HG03108 (cell line): ENCODE measurements around the gene ASB10.

Experiments used
- ATAC-seq: cut with Tn5 transposase; IDR thresholded peaks from one replicate; pipeline ENCODE4 v1.9.1; 2021; ENCODE audit warnings: moderate library complexity; ENCODE audit not compliant: unreplicated experiment

Gene ASB10

DNA sequence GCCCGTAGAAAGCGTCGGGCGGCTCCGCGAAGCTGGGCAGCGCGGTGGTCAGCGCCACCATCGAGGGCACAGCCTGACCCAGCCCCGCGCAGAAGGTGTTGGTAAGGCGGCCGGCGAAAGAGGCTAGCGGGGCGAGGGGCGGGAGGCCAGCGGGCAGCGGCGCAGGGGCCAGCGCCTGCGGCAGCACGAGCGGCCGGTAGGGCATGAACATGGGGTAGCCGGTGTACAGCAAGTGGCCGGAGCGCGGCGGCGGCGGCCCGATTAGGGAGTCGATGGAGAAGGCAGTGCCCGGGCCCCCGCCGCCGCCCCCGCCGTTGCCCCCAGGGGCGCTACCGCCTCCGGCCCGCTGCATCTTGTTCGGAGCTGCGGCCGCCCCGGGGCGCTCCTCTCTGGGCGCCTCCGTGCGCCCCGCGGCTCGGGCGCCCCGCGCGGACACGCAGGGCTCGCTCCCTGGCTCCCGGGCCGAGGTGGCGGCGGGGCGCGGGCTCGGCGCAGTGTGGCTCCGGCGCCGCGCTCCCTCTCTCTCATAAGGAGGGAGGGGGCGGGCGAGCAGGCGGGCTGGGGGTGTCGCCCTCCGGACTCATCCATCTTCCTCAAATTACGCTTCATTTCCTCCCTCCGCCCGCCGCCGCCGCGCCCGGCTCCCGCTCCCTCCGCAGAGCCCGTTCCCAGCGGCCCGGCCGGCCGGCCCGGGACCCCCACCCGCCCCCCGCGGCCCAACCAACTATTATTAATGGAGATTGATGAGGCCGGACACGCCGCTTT is 19.7 kb downstream of the ASB10 start, which contains the start of gene GBX1:
TSS of gene GBX1 (minus strand) at position 498 of the 765 bp plus-strand sequence. CDS start at position 352, 146 bp downstream.
- no peak for ATAC-seq

DNA sequence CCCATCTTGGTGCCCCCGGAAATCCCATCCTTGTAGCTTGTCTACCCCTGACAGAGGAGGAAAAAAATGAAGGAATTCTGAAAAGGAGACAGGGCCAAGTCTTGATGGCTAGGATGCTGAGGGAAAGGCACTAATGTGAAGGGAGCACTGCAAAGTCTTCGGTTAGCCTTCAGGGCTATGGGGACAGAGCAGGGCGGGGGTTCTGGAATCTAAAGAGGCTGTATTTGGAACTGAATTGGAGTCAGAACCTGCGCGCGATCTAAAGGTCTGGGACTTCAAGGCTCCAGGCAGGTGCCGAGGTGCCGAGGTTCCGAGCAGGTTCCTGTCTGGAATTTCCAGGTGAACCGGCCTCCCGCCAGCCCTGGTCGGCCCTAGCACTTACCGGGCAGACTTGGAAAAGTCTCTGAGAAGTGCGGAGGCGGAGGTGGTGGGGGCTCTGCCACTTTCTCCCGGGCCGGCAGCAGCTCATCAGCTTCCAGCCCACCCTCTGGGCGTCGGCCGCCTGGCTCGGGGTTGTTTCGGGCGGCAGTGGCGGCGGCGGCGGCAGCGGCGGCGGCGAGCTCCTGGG is 20.3 kb downstream of the ASB10 start:
- no peak for ATAC-seq

DNA sequence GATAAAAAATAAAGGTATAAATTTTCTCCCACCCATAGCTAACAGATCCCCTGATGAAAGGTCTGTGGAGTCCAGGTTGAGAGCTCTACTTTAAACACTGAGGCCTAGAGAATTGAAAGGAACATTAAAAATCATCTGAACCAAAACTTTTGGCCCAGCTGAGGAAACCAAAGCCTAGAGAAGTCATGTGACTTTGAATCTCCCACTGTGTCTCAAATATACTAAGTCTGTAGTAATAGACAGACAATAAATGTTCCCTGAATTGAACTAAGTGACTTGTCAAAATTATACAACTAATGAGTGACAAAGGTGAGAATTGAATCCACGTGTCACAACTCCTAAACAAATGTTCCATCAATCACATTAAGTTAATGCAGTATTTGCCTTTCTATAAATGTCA is 25.3 kb downstream of the ASB10 start:
- ATAC-seq, result no peak

DNA sequence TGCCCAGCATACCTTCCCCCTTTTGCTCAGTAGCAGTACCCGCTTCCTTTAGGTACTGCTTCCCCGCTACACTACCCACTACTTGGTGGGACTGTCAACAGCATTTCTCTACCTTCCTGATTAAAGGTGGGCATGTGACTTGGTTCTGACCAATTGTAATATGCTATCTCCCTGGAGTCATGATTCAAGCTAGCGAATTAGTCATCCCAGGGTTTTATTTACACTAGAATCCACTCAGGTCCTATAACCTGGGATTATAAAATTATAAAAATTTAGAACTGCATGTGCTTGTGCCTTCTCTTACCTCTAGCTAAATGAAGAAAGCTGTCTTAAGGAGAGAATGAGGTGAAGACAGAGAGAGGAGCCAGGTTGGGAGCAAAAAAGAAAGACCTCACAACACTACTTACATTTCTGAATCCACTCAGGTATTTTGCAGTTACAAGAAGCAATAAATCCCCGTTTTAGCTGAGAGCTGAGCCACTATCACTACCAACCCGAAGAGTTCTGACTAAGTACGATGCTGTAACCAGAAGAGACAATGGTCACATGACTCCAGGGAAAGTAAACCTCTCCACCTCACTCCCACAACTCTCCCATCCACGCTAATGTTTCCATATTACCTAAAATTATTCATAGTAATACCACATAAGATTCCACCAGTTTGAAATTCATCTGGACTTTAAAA is 29.3 kb downstream of the ASB10 start:
- no peak for ATAC-seq

DNA sequence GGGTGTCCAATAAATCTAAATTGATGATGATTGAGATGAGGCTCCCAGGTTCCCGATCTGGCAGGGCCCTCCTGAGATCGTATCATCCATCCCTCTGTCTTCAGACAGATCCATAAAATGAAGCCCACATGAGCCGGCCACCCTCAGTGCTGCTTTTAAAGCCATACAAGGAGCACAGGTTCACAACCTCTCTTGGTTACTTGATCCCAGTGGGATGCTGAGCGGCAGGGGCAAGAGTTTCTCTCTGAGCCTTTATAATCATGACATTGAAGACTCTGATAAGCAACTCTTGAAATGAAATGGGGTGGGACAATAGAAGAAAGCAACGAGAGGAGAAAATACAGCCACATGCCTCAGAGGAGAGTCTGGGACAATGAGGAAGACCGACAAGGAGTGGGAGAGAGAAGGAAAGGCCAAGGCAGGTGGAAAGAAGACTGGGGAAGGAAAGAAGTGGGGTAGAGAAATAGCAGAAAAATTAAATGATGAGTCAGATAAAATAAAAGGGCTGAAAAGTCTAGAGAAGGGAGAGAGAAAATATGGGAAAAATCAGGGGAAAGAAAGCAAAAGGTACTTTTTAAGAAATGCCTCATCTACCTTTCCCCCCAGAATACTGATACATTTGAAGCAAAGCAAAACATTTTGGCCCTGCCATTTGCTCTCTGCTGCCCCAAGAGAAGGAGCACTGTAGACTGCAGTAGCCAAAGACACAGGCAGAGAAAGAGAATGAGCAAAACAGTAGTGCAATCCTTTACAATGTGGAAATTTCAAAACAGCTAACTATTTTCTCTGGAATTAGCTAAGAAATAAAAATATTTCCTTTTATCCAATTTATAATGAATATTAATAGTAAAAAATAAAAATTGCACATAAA is 34.2 kb downstream of the ASB10 start:
- no peak for ATAC-seq

DNA sequence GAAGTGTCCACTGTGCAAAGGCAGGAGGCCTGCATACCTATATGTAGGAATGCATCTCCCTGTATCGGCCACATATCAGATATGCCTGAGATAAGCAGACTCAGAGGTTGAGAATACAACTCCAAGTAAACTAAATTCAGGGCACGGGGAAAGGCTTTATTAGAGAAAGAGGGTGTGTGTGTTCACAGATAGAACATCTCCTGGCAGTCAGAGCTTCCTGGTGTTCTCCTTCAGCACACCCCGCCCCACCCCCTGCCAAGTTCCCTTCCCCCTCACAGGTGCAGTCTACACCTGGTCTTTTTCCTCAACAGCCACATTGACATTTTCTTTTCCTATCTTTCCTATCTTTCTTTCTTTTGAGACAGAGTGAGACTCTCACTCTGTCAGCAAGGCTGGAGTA is 36.7 kb downstream of the ASB10 start:
- no peak for ATAC-seq

DNA sequence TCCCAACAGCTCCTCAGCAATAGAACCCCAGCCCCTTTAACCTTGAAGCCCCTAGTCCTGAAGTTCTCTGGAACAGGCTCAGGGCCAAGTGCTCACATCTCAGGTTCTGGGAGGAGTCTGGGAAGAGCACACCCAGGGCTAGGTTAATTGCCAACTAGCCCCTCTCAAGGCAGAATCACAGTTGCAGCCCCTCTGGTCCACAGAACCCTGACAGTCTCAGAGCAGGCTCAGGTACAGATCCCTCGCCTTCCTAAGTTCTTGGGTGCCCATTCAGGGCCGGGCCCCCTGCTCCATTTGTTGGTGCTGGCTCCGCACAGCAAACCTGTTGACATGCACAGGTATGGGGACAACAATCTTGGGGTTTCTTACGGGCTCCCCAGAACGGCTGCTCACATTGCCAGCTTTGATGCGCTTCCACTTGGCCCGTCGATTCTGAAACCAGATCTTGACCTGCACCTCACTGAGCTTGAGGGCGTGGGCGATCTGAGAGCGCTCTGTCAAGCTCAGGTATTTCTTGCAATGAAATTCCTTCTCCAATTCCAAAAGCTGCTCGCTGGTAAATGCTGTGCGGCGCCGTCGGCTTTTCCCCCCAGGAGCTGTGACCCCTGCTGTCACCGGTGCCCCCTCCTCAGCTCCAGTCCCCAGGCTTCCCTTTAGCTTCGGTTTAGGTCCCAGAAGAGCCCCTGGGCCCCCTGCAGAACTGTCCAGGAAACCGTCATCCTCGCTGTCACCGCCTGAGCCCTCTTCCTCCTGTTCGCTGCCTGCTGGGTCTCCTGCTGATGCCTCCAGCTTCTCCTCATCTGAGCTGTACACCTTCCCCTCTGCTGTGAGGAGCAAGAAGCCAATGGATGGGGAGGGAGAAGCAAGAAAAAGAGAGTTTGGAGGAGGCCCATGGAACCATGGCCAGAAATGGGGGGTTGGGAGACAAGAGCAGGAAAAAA is 38.5 kb downstream of the ASB10 start:
- no peak for ATAC-seq

DNA sequence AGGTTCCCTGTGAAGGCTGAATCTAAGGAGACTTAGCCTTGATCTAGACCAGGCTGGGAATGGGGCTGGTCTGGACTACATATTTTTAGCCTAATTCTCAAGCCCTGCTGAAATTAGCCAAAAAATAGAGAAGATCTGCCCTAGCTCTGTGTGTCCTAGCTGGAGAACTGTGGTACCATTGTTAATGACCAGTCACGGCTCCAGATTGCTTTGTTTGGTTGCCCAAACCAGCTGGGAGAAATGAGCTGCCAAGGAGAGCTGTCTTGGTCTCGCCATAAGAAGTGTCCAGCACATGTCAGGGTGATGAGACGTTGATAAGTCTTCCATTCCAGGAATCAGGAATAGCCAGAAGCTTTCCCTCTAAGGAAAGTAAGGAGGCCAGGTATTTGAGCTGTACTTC is 40.3 kb downstream of the ASB10 start:
- no peak for ATAC-seq

DNA sequence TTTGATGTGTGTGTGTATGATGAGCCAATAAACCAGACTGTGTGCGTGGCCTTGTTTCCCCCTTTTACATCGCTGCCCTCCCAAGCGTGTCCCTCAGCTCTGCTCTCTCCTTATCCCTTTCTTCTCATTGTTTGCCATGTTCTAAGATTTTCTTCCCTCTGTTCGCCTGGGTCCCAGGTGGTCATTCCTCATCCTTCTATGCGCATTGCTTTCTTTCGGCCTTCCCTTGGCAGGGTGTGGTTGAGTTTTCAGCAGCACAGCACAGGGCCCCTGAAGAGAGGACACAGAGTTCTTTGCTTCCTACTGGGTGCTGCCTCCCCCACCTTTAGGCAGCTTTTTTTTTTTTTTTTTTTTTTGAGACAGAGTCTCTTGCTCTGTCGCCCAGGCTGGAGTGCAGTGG is 42.7 kb downstream of the ASB10 start:
- ATAC-seq, result no peak

DNA sequence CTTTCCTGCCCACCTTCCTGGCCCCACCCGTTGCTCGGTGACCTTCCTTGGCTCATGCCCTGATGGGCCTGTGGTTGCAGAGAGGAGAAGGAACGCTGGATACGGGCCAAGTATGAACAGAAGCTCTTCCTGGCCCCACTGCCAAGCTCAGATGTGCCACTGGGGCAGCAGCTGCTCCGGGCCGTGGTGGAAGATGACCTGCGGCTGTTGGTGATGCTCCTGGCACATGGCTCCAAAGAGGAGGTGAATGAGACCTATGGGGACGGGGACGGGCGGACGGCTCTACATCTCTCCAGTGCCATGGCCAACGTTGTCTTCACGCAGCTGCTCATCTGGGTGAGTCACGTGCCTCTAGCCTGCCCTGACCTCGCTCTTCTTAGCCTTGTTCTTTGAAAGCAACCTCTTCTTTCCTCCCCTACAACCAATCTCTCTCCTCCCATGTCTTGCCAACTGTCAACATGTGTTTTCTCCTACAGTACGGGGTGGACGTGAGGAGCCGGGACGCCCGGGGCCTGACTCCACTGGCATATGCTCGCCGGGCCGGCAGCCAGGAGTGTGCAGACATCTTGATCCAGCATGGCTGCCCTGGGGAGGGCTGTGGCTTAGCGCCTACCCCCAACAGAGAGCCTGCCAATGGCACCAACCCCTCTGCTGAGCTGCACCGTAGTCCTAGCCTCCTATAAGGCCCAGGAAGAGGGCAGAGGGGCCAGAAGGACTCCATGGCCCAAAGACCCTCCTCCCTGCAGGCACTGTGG is 43.6 kb downstream of the ASB10 start:
- ATAC-seq, result no peak

DNA sequence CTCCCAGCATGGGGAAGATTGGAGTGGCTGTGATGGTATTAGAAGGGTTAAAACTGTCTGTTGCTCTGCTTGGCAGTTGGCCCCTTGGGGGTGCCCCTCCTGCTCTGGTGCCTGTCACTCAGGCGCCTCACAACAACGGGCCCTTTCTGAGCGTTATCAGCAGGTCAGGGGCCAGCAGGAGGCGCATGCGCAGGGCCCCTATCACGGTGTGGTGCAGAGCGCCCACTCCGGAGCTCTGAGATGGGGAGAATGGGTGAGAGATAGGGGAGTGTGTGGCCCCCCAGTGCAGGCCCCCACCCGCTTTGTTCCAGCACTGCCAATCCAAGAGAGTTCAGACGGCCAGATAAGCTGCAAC is 44.4 kb downstream of the ASB10 start:
- no peak for ATAC-seq

DNA sequence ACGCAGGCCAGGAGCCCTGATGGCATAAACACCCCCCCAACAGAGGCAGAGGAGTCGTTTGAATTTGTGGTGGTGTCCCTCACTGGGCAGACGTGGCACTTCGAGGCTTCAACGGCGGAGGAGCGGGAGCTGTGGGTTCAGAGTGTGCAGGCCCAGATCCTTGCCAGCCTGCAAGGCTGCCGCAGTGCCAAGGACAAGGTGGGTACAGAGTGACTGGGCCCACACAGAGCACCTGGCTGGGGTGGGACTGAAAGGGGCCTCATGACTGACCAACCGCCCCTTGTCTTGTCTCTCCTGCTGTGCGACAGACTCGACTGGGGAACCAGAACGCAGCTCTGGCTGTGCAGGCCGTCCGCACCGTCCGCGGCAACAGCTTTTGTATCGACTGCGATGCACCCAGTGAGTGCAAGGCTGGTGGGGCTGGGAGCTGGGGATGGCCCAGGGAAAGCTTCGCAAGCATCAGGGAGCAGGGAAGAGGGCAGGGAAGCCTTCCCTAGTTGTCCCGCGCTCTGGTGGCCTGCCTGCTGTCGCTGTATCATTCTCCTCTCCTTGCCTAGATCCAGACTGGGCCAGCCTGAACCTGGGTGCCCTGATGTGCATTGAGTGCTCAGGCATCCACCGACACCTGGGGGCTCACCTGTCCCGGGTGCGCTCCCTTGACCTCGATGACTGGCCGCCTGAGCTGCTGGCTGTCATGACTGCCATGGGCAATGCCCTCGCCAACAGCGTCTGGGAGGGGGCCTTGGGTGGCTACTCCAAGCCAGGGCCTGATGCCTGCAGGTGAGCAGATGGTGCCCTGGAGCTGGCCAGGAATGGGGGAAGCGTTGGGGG is 45.0 kb downstream of the ASB10 start:
- no peak for ATAC-seq

DNA sequence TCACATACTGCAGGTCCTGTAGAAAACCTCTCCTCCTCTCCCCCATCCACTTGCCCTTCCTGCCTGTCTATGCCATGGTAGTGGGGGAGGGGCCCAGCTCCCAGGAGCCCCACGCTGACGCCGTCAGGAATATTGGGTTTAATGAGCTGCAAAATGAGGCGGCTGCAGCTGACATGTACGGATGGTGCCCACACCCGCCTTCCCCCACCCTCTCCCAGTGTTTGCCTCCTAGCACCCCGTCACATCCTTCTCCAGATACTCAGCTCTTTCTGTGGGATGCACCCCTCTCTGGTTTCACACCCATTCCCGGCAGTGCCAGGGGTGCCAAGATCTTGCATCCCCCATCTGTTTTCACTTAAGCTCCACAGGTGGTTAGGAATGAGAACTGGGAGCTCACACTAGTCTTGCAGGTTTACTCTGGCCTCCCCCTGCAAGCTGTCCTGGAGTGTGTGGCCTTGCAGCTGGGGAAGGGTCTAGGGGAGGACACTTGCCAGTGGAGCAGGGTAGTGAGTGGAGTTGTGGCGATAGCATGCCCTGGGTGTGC is 45.7 kb downstream of the ASB10 start:
- ATAC-seq, result no peak

DNA sequence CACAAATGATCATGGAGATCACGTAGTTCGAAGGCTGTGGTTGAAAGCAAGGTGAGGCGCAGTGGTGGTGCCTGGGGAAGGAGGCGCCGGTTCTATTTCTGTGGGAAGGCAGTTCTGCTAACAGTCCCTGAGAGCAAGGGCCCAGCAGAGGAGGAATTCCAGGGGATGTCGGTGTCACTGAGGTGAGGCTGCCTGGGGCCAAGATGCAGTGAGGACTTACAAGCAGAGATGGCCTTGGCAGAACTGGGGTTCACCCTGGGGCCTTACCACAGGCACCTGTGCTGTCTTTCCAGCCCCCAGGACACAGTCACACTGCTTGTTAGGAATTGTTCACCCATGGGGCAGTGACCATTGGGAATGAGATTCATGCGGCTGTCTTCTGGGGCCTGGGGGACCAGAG is 46.2 kb downstream of the ASB10 start:
- ATAC-seq, result no peak

DNA sequence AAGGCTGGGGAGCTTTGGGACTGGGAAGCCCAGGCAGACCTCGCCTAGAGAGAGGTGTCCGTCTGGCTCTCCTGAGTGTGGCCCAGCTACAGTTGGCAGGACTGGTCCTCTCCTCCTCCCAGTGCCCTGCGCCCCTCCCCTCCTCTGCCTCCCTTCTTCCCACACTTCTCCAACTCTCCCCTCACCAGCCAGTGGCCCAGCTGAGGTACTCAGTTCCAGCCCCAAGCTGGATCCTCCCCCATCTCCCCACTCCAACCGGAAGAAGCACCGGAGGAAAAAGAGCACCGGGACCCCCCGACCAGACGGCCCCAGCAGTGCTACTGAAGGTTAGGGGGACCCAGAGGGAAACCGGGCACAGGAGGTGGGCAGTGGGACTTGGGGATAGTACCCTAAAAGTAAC is 47.3 kb downstream of the ASB10 start:
- no peak for ATAC-seq

DNA sequence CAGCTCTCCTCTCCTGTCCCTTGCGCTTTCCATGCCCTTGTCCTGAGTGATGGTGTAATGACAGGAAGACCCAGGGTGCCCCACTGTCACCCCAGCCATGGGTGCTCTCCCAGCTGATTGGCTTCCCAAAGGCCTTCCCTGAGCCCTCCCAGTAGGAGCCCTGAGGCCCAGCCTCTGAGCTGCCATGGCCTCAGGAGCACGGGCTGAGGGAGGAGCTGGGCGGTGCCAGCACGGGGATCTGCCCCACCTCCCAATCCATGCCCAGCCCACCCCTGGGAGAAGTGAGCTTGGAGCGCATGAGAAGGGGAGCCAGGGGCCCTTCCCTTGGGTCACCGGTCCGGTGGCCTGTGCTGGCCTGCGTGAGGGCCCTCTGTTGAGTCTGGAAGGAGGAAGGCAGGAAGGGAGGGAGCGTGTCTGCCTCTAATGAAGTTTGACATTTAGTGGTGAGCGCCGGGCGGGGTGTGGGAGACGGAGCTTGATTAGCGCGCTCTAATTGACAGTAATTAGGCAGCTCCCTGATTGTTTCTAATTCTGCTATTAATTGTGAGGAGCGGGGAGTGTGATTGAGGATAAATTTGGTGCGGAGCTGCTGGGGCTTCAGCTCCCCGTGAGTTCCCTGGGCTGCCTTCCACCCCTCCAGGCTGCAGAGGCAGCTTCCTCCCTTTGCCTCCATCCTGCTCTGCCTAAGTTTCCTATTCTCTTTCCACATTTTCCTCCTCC is 47.8 kb downstream of the ASB10 start:
- no peak for ATAC-seq

DNA sequence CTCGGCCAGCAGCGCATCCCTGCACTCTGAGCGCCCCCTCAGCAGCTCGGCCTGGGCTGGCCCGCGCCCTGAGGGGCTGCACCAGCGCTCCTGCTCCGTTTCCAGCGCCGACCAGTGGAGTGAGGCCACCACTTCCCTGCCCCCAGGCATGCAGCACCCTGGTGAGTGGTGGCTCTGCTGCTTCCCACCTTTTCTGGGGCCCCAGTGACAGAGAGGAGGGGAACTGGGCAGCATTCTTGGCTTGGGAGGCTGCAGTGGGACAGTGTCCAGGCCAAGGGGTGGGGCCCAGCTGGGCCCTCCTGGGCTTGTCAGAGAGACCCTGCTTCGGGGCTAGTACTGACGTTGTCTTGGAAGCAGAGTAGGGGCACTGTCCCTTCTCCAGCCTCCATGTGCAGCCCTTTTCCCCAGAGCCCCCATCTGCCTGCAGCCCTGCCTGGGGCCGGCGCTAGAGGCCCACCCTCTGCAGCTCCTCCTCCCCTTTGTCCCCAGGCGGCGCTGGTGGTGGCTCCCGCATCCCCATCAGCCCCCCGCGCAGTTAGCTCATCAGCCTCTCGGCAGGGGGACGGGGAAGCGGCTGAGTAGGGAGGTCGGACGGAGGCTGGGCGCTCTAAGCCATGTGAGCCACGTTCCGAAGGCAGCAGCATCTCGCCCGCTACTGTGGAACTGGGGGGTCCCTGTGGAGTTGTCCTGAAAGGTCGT is 48.7 kb downstream of the ASB10 start:
- no peak for ATAC-seq
